ENCODE measurements around the gene CPNE4. TPM values are rescaled to one million over a fixed set of nuclear protein-coding genes. Genes with fewer than 3 reads are reported as not detected.

Gene CPNE4
- total RNA-seq, 2 experiments from 2014 or later, result not detected

DNA sequence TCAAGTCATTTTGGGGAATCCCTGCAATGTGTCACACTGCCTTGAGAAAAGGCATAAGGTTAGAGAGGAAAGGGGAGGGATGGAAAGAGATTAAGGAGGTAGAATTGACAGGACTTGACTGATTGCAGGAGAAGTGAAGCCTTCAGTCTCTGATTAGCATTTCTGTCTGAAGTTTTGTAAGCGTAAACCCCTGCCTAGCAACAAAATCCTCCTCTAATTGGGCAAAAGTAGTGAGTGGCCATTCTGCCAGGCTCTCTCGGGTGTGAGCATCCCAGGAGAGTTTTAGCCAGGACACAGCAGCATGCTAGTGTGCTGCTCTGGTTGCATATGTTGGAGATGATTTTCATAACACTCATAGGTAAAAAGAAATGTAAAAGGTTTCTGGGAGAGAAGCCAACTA, 415.0 kb downstream of the CPNE4 start:
- CTCF ChIA-PET, result no interaction called here
- no peak overlapping the region for H3K4me3 Mint-ChIP-seq

DNA sequence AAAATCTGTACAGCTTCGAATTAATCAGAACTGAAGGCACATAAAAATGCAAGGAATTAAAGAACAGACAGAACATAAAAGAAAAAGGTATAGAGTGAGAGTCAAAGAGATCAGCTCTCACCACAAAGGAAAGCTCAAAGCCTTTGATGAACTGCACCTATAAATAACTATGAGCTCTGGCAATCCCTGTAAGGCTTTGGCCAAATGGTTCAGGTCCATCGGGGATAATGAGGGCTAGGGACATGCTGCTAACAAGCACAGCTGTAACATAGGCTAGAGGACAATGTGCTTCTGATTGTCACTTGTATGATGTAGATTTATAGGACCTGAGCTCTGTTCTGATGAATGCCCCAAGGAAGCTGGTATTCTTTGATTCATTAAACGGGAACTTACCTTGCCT, 418.1 kb downstream of the CPNE4 start:
- Mint-ChIP-seq H3K36me3 (ENCODE audit: low read depth) (no peaks in the 10 kb centered on the region), H3K9me3 (no peaks in the 10 kb centered on the region), H3K4me1 (no peaks in the 10 kb centered on the region), H3K4me3 (no peak overlapping the region), H3K27ac (no peak overlapping the region), H3K27me3 (peaks cover 18% of the 10 kb centered on the region)
- ChIA-PET CTCF (no interaction called here), POLR2A (no interaction called here)
- DNase-seq, result no peak

More for the DNA sequence above, 415.0 kb downstream of the CPNE4 start:
- no peaks in the 10 kb centered on the region for H3K4me1 Mint-ChIP-seq
- H3K27me3 Mint-ChIP-seq, result peaks cover 20% of the 10 kb centered on the region
- H3K36me3 Mint-ChIP-seq (ENCODE audit: low read depth), result no peaks in the 10 kb centered on the region
- no peak for DNase-seq
- H3K9me3 Mint-ChIP-seq, result no peaks in the 10 kb centered on the region
- POLR2A ChIA-PET, result no interaction called here
- H3K27ac Mint-ChIP-seq, result no peak overlapping the region

DNA sequence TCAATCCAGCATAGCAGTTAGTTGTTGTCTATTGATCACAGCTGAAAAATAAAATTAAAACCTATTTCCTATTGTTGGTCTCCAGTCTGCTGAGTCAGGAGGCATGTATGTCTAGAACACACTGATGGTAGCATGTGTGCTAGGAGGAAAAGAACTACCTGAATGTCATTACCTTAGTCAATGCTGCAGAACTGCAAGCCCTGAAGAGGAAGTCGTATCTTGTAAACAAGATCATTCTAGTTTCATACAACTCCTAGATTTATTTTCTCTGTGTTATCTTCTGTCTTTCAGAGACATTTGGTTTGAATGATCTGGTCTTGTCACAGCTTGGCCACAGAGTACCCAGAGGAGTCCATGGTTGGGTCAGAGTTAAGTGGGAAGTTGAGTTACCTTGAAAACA, 422.1 kb downstream of the CPNE4 start:
- H3K4me3 Mint-ChIP-seq, result no peak overlapping the region
- H3K36me3 Mint-ChIP-seq (ENCODE audit: low read depth), result no peaks in the 10 kb centered on the region
- no peak for DNase-seq
- CTCF ChIA-PET, result no interaction called here
- POLR2A ChIA-PET, result no interaction called here
- no peaks in the 10 kb centered on the region for H3K9me3 Mint-ChIP-seq
- peaks cover 23% of the 10 kb centered on the region for H3K27me3 Mint-ChIP-seq
- H3K27ac Mint-ChIP-seq, result no peak overlapping the region
- no peaks in the 10 kb centered on the region for H3K4me1 Mint-ChIP-seq

DNA sequence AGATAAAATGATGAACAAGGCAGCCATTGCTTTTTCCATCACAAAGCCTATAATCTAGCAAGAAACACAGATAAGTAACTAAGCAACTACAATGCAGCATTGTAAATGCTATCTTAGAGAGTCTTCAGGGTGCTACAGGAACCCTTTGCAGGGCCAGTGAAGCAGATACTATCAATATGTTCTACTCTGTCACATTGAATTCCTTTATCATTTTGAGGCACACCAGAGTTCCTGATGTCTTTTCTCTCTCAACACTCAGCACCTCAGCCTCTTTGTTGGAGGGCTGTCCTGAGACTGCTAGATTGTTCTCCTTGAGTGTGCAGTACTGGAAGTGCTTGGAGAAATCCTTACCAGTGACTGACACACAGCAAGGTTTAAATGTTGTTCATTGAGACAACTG, 424.6 kb downstream of the CPNE4 start:
- ChIA-PET CTCF (no interaction called here), POLR2A (no interaction called here)
- no peaks in the 10 kb centered on the region for H3K4me1 Mint-ChIP-seq
- no peak for DNase-seq
- H3K36me3 Mint-ChIP-seq (ENCODE audit: low read depth), result no peaks in the 10 kb centered on the region
- H3K4me3 Mint-ChIP-seq, result no peak overlapping the region
- H3K27ac Mint-ChIP-seq, result no peak overlapping the region
- H3K27me3 Mint-ChIP-seq, result peaks cover 26% of the 10 kb centered on the region
- no peaks in the 10 kb centered on the region for H3K9me3 Mint-ChIP-seq

DNA sequence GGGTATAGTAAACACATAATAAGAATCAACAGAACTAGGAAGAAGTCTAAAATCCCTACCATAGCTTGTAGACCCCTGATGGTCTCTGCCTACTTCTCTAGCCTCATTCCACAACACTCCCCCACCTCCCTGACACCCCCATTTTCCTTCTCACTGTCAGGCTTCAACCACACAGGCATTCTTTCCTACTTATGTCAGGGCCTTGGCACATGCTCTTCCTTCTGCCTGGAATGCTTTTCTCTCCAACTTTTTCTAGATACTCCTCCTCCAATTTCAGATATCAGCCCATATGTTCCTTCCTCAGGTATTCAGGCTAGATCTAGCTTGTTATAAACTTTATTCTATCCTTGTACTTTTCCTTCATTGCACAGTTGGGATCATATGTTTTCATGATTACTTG, 426.1 kb downstream of the CPNE4 start:
- Mint-ChIP-seq H3K36me3 (ENCODE audit: low read depth) (no peaks in the 10 kb centered on the region), H3K4me1 (no peaks in the 10 kb centered on the region), H3K27me3 (peaks cover 29% of the 10 kb centered on the region), H3K4me3 (no peak overlapping the region), H3K9me3 (no peaks in the 10 kb centered on the region), H3K27ac (no peak overlapping the region)
- ChIA-PET POLR2A (interaction anchor here (1.2 kb wide), 1 partner anchor 47 kb away, joined by 3 read pairs; no protein-coding TSS in a partner anchor), CTCF (no interaction called here)
- no peak for DNase-seq

DNA sequence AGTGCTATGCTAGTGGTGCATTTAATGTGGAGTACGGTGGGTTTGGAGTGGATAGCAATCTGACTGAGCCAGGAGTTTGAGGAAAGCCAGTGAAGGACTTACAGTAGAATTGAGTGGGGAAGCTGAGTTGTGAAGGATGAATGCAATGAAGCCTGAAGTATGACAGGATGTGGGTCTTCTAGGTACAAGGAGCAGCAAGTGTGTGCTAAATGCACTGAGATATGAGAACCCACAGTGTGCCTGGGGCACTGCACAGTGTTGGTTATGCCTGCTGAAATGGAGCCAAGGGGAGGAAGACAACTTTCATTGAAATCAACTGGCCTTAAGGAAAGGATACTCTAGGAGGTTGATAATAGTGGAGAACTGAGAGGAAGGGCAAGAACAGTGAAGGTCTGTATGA, 426.5 kb downstream of the CPNE4 start:
- Mint-ChIP-seq H3K27ac (no peak overlapping the region), H3K9me3 (no peaks in the 10 kb centered on the region), H3K4me1 (no peaks in the 10 kb centered on the region), H3K4me3 (no peak overlapping the region), H3K27me3 (peaks cover 27% of the 10 kb centered on the region), H3K36me3 (ENCODE audit: low read depth) (no peaks in the 10 kb centered on the region)
- no peak for DNase-seq
- ChIA-PET POLR2A (no interaction called here), CTCF (no interaction called here)

DNA sequence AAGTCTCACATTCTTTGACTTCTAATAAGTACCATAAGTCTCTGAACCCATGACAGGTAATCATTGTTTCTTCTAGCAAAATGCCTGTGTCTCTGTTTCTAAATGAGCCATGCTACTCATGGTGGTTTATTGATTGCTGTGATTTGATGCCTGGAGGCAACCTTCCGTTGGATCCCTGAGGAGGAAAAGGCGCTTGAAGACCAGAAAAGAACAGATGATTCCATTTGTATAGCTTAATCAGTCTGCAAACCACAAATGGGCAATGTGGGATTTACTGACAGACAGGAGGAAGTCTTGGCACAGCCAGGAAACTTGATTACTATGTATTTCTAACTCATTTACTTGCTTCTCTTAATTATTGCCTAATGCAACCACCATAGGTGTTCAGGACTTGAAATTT, 428.9 kb downstream of the CPNE4 start:
- Mint-ChIP-seq H3K4me3 (no peak overlapping the region), H3K27me3 (peaks cover 32% of the 10 kb centered on the region), H3K36me3 (ENCODE audit: low read depth) (no peaks in the 10 kb centered on the region), H3K4me1 (no peaks in the 10 kb centered on the region), H3K9me3 (no peaks in the 10 kb centered on the region), H3K27ac (no peak overlapping the region)
- ChIA-PET POLR2A (no interaction called here), CTCF (no interaction called here)
- no peak for DNase-seq

DNA sequence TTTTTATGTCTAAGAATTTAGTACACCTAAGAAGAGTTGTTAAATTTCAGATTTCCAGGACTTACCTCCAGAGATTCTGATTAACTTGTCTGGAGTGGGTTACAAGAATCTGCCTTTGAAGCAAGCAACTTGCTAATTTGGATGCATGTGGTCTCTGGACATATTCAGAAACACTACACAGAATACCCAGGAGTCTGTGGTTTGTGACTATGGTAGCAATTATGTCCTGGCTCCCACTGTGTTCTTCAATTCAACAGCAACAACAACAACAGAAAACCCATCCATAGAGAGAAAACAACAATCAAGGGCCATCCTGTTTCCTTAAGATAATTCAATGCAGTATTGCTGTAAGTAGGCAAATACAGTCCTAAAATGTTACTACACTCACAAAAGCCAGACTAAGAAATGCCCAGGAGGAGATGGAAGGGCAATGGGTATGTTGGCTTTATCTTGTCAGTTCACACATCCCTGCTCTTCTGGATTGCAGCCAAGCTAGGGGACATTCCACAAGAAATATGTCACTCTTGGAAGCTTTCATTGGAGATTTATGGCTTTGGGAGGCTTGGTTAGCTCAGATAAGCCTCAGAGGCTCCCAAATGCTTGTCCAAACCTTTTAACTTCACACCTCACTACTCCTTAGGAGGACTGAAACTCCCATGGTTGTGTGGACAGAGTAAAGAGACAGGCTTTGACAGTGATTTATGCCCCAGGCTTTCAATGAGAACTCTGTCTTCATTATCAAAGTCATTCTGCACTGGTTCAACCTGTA, 432.6 kb downstream of the CPNE4 start:
- Mint-ChIP-seq H3K27me3 (peaks cover 22% of the 10 kb centered on the region), H3K36me3 (ENCODE audit: low read depth) (no peaks in the 10 kb centered on the region), H3K27ac (no peak overlapping the region), H3K4me3 (no peak overlapping the region), H3K9me3 (no peaks in the 10 kb centered on the region), H3K4me1 (no peaks in the 10 kb centered on the region)
- no peak for DNase-seq
- ChIA-PET POLR2A (no interaction called here), CTCF (no interaction called here)

DNA sequence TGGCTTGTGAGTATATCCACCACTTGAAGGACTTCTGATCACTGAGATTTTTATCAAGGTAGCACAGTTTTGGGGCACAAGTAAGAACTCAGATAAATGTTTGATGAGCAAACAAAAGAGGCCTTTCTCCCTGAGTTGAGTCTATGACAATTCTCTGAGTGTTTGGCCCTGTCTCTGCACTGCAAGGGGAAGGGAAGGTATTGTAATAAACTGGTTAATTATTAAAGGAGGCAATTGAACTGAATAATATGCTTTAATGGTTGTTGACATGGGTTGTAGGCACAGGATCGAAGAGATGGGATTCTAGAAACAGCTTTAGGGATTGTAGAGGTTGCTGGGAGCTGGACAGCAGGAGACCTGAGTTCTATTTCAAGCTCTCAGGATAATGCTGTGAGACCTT, 437.0 kb downstream of the CPNE4 start:
- Mint-ChIP-seq H3K4me1 (no peaks in the 10 kb centered on the region), H3K36me3 (ENCODE audit: low read depth) (no peaks in the 10 kb centered on the region), H3K4me3 (no peak overlapping the region), H3K27ac (no peak overlapping the region), H3K27me3 (peaks cover 6% of the 10 kb centered on the region), H3K9me3 (no peaks in the 10 kb centered on the region)
- POLR2A ChIA-PET, result no interaction called here
- CTCF ChIA-PET, result no interaction called here
- DNase-seq, result no peak

DNA sequence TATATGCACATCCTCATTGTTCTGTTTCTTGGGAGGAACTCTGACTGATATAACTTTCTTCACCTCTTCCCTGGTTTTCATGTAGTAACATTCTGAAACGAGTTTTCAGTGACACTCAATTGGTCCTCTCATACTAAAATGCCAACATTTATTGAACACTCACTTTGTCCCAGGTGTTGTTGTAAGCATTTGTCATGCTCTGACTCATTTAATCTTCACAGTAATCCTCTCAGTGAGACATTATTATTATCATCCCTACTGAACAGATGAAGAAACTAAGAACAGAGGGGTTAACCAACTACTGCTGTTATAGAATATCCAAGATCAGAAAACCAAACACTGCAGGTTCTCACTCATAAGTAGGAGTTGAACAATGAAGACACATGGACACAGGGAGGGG, 437.9 kb downstream of the CPNE4 start:
- ChIA-PET CTCF (no interaction called here), POLR2A (no interaction called here)
- Mint-ChIP-seq H3K27ac (no peak overlapping the region), H3K4me3 (no peak overlapping the region), H3K4me1 (no peaks in the 10 kb centered on the region), H3K36me3 (ENCODE audit: low read depth) (no peaks in the 10 kb centered on the region), H3K27me3 (peaks cover 3% of the 10 kb centered on the region), H3K9me3 (no peaks in the 10 kb centered on the region)
- no peak for DNase-seq

DNA sequence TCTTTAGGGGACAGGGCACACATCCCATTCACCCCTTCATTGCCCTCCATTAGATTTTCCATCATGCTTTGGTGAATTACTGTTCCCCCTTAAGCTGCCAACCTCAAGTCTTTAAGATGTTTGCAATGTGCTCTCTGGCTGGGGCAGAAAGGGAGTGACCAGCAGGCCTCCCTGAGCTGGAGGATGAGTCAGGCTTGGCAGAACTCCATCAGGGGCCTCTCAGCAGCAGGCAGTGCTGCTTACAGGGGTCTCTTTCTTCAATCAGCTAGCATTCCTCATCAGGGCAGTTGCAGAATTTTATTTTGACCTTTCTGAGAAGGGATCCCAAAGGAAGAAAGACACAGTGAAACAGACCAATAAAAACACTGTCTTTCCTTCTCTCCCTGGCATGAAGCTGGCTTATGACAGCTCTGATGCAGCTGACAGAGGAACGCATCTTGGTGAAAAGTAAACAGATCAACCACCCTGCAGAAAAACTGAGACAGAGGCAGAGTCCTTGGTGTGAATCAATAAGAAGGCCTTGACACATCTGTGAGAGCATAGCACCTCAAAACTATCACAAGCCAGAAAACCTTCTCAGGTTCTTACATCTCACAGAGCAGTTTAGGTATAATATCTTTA, 443.3 kb downstream of the CPNE4 start:
- H3K27ac Mint-ChIP-seq, result no peak overlapping the region
- POLR2A ChIA-PET, result no interaction called here
- no peaks in the 10 kb centered on the region for H3K4me1 Mint-ChIP-seq
- H3K9me3 Mint-ChIP-seq, result no peaks in the 10 kb centered on the region
- DNase-seq, result no peak
- no peaks in the 10 kb centered on the region for H3K36me3 Mint-ChIP-seq (ENCODE audit: low read depth)
- CTCF ChIA-PET, result no interaction called here
- H3K27me3 Mint-ChIP-seq, result peaks cover 6% of the 10 kb centered on the region
- H3K4me3 Mint-ChIP-seq, result no peak overlapping the region

DNA sequence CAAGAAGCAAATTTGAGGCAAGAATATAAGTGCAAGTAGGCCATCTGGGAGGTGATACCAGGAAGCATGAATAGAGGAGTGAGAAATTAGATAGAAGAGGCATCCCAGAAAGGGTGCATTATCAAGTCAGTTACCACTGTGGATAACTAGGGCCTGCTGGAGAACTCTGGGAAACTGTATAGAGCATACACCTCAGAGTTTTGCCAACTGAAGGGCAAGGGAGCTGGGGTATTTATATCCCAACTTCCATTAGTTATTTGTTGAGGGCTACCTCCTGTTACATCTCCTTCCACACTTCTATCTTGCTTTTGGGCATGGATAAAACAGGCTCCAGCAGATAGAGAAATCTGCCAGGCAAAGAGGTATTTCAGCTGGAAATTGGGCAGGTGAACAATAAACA, 448.5 kb downstream of the CPNE4 start:
- H3K27me3 Mint-ChIP-seq, result peaks cover 7% of the 10 kb centered on the region
- H3K36me3 Mint-ChIP-seq (ENCODE audit: low read depth), result no peaks in the 10 kb centered on the region
- POLR2A ChIA-PET, result no interaction called here
- no peak for DNase-seq
- no peak overlapping the region for H3K27ac Mint-ChIP-seq
- no peaks in the 10 kb centered on the region for H3K9me3 Mint-ChIP-seq
- H3K4me1 Mint-ChIP-seq, result no peaks in the 10 kb centered on the region
- no peak overlapping the region for H3K4me3 Mint-ChIP-seq
- CTCF ChIA-PET, result interaction anchor here (1.2 kb wide), 1 partner anchor 9 kb away, joined by 3 read pairs; no protein-coding TSS in a partner anchor

DNA sequence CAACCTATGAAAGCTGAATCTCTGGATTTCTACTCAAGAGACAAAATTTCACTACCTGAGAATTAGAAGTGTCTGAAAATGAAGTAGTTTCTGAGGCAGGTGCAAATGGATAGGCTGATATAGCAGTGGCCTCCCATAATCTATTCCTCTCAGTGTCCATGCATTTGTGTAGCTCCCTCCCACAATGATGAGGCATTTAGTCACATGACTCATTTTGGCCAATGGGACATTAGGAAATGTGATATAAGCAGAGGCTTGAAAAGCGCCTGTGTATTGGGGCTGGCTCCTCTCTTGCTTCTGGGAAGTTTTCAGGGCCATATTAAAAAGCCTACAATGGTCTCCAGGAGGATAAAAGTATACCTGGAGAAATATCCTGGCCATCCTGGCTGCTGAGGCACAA, 452.4 kb downstream of the CPNE4 start:
- Mint-ChIP-seq H3K9me3 (no peaks in the 10 kb centered on the region), H3K4me3 (no peak overlapping the region), H3K4me1 (no peaks in the 10 kb centered on the region), H3K36me3 (ENCODE audit: low read depth) (no peaks in the 10 kb centered on the region), H3K27ac (no peak overlapping the region), H3K27me3 (peaks cover 4% of the 10 kb centered on the region)
- ChIA-PET CTCF (no interaction called here), POLR2A (no interaction called here)
- no peak for DNase-seq

DNA sequence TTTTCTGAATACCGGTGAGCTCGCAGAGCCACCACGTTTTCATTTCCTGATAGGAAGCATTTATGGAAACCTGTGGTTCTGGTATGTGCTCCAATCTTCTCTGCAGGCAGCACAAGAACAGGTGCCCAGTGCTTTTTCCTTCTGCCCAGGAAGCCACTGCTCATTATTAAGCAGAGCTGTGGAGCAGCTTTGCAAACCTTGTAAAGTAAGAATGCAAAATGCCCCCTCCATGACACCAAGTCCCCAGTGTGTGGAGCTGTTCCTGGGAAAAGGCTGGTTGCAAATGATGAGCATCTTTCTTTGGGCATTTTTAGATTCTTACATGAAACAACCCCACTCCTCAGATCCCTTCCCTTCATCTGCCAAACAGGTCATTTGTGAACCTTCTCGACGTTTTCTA, 466.4 kb downstream of the CPNE4 start:
- ChIA-PET CTCF (no interaction called here), POLR2A (no interaction called here)
- no peaks in the 10 kb centered on the region for H3K9me3 Mint-ChIP-seq
- H3K4me3 Mint-ChIP-seq, result no peak overlapping the region
- no peaks in the 10 kb centered on the region for H3K36me3 Mint-ChIP-seq (ENCODE audit: low read depth)
- DNase-seq, result no peak
- no peaks in the 10 kb centered on the region for H3K4me1 Mint-ChIP-seq
- H3K27ac Mint-ChIP-seq, result no peak overlapping the region
- peaks cover 30% of the 10 kb centered on the region for H3K27me3 Mint-ChIP-seq
